HEK293 (cell line): ENCODE measurements around the gene IL16.

Experiments
- EGR2 ChIP-seq: fragments of 450-650 bp; formaldehyde crosslinking; IDR thresholded peaks from 2 replicates; pipeline ENCODE4 v1.5.1; 2016; ENCODE audit warnings: low read depth, missing biosample characterization, missing genetic modification characterization
- SETDB1 ChIP-seq: IDR thresholded peaks from one replicate; pipeline ENCODE4 v1.6.1; 2017; ENCODE audit warnings: mild to moderate bottlenecking, low read length, moderate library complexity, mixed read lengths; ENCODE audit not compliant: insufficient read length
- SP7 ChIP-seq: fragments of 450-650 bp; formaldehyde crosslinking; IDR thresholded peaks from 2 replicates; pipeline ENCODE4 v1.5.1; 2016; ENCODE audit warnings: missing biosample characterization, missing genetic modification characterization
- ZFHX2 ChIP-seq: fragments of 450-650 bp; formaldehyde crosslinking; conservative IDR thresholded peaks from 2 replicates; pipeline ENCODE4 v1.5.1; 2016; ENCODE audit warnings: missing biosample characterization, missing genetic modification characterization
- ZNF146 ChIP-seq: fragments of 450-650 bp; formaldehyde crosslinking; IDR thresholded peaks from 2 replicates; pipeline ENCODE4 v1.5.1; 2016; ENCODE audit warnings: missing biosample characterization, missing genetic modification characterization
- ZNF175 ChIP-seq: fragments of 450-650 bp; formaldehyde crosslinking; IDR thresholded peaks from 2 replicates; pipeline ENCODE4 v1.5.1; 2016; ENCODE audit warnings: missing biosample characterization, missing genetic modification characterization
- ZNF510 ChIP-seq: fragments of 450-650 bp; formaldehyde crosslinking; IDR thresholded peaks from 2 replicates; pipeline ENCODE4 v1.5.1; 2018; ENCODE audit warnings: mild to moderate bottlenecking, missing genetic modification characterization, missing biosample characterization; ENCODE audit not compliant: insufficient replicate concordance
- ZSCAN23 ChIP-seq: fragments of 450-650 bp; formaldehyde crosslinking; IDR thresholded peaks from 2 replicates; pipeline ENCODE4 v1.5.1; 2016; ENCODE audit warnings: missing biosample characterization, missing genetic modification characterization
- TF ChIP-seq, protein P1 (sequence below): fragments of 450-650 bp; formaldehyde crosslinking; IDR thresholded peaks from 2 replicates; pipeline ENCODE4 v1.5.1; 2016; ENCODE audit warnings: missing biosample characterization, missing genetic modification characterization
- TF ChIP-seq, protein P2 (sequence below): fragments of 450-650 bp; formaldehyde crosslinking; IDR thresholded peaks from 2 replicates; pipeline ENCODE4 v1.5.1; 2016; ENCODE audit warnings: missing biosample characterization, missing genetic modification characterization
- TF ChIP-seq, protein P3 (sequence below): fragments of 450-650 bp; formaldehyde crosslinking; IDR thresholded peaks from 2 replicates; pipeline ENCODE4 v1.5.1; 2016; ENCODE audit warnings: missing biosample characterization, missing genetic modification characterization, borderline replicate concordance

GRCh38 chr15:81282606-81282895, 85.9 kb downstream of the IL16 start:
- TF ChIP-seq, protein P1, sequence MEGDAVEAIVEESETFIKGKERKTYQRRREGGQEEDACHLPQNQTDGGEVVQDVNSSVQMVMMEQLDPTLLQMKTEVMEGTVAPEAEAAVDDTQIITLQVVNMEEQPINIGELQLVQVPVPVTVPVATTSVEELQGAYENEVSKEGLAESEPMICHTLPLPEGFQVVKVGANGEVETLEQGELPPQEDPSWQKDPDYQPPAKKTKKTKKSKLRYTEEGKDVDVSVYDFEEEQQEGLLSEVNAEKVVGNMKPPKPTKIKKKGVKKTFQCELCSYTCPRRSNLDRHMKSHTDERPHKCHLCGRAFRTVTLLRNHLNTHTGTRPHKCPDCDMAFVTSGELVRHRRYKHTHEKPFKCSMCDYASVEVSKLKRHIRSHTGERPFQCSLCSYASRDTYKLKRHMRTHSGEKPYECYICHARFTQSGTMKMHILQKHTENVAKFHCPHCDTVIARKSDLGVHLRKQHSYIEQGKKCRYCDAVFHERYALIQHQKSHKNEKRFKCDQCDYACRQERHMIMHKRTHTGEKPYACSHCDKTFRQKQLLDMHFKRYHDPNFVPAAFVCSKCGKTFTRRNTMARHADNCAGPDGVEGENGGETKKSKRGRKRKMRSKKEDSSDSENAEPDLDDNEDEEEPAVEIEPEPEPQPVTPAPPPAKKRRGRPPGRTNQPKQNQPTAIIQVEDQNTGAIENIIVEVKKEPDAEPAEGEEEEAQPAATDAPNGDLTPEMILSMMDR = no peak
- TF ChIP-seq ZNF175 (tag by site-specific recombination) (no peak), ZNF146 (tag by site-specific recombination) (no peak), EGR2 (tag by site-specific recombination) (no peak), ZFHX2 (tag by site-specific recombination) (no peak), SETDB1 (no peak), SP7 (tag by site-specific recombination) (no peak), ZSCAN23 (tag by site-specific recombination) (no peak), ZNF510 (tag by site-specific recombination) (no peak)
- TF ChIP-seq, protein P2, sequence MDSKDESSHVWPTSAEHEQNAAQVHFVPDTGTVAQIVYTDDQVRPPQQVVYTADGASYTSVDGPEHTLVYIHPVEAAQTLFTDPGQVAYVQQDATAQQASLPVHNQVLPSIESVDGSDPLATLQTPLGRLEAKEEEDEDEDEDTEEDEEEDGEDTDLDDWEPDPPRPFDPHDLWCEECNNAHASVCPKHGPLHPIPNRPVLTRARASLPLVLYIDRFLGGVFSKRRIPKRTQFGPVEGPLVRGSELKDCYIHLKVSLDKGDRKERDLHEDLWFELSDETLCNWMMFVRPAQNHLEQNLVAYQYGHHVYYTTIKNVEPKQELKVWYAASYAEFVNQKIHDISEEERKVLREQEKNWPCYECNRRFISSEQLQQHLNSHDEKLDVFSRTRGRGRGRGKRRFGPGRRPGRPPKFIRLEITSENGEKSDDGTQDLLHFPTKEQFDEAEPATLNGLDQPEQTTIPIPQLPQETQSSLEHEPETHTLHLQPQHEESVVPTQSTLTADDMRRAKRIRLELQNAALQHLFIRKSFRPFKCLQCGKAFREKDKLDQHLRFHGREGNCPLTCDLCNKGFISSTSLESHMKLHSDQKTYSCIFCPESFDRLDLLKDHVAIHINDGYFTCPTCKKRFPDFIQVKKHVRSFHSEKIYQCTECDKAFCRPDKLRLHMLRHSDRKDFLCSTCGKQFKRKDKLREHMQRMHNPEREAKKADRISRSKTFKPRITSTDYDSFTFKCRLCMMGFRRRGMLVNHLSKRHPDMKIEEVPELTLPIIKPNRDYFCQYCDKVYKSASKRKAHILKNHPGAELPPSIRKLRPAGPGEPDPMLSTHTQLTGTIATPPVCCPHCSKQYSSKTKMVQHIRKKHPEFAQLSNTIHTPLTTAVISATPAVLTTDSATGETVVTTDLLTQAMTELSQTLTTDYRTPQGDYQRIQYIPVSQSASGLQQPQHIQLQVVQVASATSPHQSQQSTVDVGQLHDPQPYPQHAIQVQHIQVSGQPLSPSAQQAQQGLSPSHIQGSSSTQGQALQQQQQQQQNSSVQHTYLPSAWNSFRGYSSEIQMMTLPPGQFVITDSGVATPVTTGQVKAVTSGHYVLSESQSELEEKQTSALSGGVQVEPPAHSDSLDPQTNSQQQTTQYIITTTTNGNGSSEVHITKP = no peak
- TF ChIP-seq, protein P3, sequence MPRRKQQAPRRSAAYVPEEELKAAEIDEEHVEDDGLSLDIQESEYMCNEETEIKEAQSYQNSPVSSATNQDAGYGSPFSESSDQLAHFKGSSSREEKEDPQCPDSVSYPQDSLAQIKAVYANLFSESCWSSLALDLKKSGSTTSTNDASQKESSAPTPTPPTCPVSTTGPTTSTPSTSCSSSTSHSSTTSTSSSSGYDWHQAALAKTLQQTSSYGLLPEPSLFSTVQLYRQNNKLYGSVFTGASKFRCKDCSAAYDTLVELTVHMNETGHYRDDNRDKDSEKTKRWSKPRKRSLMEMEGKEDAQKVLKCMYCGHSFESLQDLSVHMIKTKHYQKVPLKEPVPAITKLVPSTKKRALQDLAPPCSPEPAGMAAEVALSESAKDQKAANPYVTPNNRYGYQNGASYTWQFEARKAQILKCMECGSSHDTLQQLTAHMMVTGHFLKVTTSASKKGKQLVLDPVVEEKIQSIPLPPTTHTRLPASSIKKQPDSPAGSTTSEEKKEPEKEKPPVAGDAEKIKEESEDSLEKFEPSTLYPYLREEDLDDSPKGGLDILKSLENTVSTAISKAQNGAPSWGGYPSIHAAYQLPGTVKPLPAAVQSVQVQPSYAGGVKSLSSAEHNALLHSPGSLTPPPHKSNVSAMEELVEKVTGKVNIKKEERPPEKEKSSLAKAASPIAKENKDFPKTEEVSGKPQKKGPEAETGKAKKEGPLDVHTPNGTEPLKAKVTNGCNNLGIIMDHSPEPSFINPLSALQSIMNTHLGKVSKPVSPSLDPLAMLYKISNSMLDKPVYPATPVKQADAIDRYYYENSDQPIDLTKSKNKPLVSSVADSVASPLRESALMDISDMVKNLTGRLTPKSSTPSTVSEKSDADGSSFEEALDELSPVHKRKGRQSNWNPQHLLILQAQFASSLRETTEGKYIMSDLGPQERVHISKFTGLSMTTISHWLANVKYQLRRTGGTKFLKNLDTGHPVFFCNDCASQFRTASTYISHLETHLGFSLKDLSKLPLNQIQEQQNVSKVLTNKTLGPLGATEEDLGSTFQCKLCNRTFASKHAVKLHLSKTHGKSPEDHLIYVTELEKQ = no peak
